Measurements from ENCODE around the gene LYPD5.

The LYPD5 gene

DNA sequence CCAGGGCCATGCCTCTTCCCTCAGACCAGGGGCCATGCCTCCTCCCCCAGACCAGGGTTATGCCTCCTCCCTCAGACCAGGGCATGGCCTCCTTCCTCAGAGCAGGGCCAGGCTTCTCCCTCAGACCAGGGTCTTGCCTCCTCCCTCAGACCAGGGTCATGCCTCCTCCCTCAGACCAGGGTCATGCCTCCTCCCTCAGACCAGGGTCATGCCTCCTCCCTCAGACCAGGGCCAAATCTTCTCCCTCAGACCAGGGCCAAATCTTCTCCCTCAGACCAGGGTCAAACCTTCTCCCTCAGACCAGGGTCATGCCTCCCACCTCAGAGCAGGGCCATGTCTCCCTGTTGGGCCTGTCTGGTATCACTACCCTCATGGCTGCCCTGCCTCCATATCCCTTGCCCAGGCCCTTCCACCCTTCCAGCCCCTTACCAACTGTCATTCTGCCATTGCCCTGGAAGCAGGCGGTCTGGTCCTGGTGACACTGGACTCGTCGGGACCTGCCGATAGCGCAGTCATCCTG lies 4.2 kb downstream of the LYPD5 start:
- no peaks in the 10 kb centered on the region for H3K9me3 ChIP-seq (ENCODE audit: insufficient read depth, low read length, severe bottlenecking)
- H3K4me1 ChIP-seq (ENCODE audit: insufficient read depth, low read length): no peaks in the 10 kb centered on the region
- H3K79me2 ChIP-seq (ENCODE audit: insufficient read depth, low read length): no peaks in the 10 kb centered on the region
- ATAC-seq (ENCODE audit: insufficient read depth, low read depth) (no peak), DNase-seq (no peak)
- TF ChIP-seq, protein P1, sequence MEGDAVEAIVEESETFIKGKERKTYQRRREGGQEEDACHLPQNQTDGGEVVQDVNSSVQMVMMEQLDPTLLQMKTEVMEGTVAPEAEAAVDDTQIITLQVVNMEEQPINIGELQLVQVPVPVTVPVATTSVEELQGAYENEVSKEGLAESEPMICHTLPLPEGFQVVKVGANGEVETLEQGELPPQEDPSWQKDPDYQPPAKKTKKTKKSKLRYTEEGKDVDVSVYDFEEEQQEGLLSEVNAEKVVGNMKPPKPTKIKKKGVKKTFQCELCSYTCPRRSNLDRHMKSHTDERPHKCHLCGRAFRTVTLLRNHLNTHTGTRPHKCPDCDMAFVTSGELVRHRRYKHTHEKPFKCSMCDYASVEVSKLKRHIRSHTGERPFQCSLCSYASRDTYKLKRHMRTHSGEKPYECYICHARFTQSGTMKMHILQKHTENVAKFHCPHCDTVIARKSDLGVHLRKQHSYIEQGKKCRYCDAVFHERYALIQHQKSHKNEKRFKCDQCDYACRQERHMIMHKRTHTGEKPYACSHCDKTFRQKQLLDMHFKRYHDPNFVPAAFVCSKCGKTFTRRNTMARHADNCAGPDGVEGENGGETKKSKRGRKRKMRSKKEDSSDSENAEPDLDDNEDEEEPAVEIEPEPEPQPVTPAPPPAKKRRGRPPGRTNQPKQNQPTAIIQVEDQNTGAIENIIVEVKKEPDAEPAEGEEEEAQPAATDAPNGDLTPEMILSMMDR (IDR thresholded peaks at IDR 0.05; ENCODE audit: borderline replicate concordance, extremely low read depth, low read length, poor library complexity, severe bottlenecking): no peak
- no peak for TF ChIP-seq EZH2 (IDR thresholded peaks at IDR 0.05; ENCODE audit: borderline replicate concordance, low read depth, low read length, severe bottlenecking)
- no peaks in the 10 kb centered on the region for H3K27me3 ChIP-seq (ENCODE audit: insufficient read depth, low read length, poor library complexity)
- no peak overlapping the region for H3K27ac ChIP-seq (ENCODE audit: low read length)
- no peaks in the 10 kb centered on the region for H3K36me3 ChIP-seq (ENCODE audit: insufficient read depth, low read length)
- H3K4me3 ChIP-seq (ENCODE audit: low read depth in 1 of 2, low read length in 2 of 2): no peak overlapping the region
- no peak overlapping the region for H3K4me2 ChIP-seq (ENCODE audit: insufficient read depth, low read length)
- H3K9ac ChIP-seq (ENCODE audit: low read depth, low read length): no peak overlapping the region
- no peak overlapping the region for H2AFZ ChIP-seq (ENCODE audit: low read depth, low read length)
- no peaks in the 10 kb centered on the region for H4K20me1 ChIP-seq (ENCODE audit: insufficient read depth, low read length)

DNA sequence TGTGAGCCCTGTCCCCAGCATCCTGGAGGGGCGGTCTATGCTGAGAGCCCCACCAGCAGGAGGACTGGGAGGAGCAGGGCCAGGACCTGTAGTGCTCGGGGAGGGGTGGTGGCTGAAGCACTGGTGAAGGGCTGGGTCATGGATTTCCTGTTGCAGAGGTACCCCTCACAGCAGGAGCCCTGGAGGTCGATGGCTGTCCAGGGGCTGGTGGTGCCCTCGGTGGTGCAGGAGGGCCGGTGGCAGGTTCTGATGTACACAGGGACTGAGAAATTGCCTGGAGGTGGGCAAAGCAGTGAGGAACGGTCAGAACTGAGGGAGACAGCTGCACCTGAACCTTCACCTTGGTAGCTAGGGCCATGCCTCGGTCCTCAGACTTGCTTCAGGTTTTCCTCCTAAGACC lies 4.7 kb downstream of the LYPD5 start:
- DNase-seq: no peak
- H3K4me2 ChIP-seq (ENCODE audit: insufficient read depth, low read length): no peak overlapping the region
- H3K36me3 ChIP-seq (ENCODE audit: insufficient read depth, low read length): no peaks in the 10 kb centered on the region
- H3K27ac ChIP-seq (ENCODE audit: low read length): no peak overlapping the region
- H3K27me3 ChIP-seq (ENCODE audit: insufficient read depth, low read length, poor library complexity): no peaks in the 10 kb centered on the region
- no peak overlapping the region for H2AFZ ChIP-seq (ENCODE audit: low read depth, low read length)
- no peak overlapping the region for H3K4me3 ChIP-seq (ENCODE audit: low read depth in 1 of 2, low read length in 2 of 2)
- no peak for TF ChIP-seq EZH2 (IDR thresholded peaks at IDR 0.05; ENCODE audit: borderline replicate concordance, low read depth, low read length, severe bottlenecking)
- TF ChIP-seq, protein P1 (IDR thresholded peaks at IDR 0.05; ENCODE audit: borderline replicate concordance, extremely low read depth, low read length, poor library complexity, severe bottlenecking): no peak
- no peak for ATAC-seq (ENCODE audit: insufficient read depth, low read depth)
- H3K9me3 ChIP-seq (ENCODE audit: insufficient read depth, low read length, severe bottlenecking): no peaks in the 10 kb centered on the region
- no peaks in the 10 kb centered on the region for H3K4me1 ChIP-seq (ENCODE audit: insufficient read depth, low read length)
- H4K20me1 ChIP-seq (ENCODE audit: insufficient read depth, low read length): no peaks in the 10 kb centered on the region
- H3K9ac ChIP-seq (ENCODE audit: low read depth, low read length): no peak overlapping the region
- H3K79me2 ChIP-seq (ENCODE audit: insufficient read depth, low read length): no peaks in the 10 kb centered on the region

DNA sequence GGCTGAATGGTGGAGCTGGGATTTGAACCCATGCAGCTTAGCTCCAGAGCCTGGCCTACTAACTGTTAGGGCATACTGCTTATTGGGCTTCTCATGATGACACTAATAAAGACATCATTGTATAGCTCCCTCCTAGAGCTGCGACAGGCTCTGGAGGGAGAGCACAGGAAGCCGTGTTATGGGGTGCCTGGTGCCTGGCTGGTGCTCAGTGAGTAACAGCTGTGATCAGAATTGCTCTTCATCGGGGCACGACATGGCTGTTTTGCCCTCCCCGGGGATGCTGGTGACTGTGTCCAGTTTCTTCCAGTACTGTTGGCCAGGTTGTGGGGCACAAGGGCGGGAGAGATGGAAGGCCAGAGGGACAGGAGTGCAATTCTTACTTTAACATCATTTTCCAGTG lies 5.1 kb downstream of the LYPD5 start:
- DNase-seq (no peak), ATAC-seq (ENCODE audit: insufficient read depth, low read depth) (no peak)
- TF ChIP-seq, protein P1 (IDR thresholded peaks at IDR 0.05; ENCODE audit: borderline replicate concordance, extremely low read depth, low read length, poor library complexity, severe bottlenecking): no peak
- TF ChIP-seq EZH2 (IDR thresholded peaks at IDR 0.05; ENCODE audit: borderline replicate concordance, low read depth, low read length, severe bottlenecking): no peak
- no peaks in the 10 kb centered on the region for H3K79me2 ChIP-seq (ENCODE audit: insufficient read depth, low read length)
- H3K36me3 ChIP-seq (ENCODE audit: insufficient read depth, low read length): no peaks in the 10 kb centered on the region
- no peak overlapping the region for H3K9ac ChIP-seq (ENCODE audit: low read depth, low read length)
- no peak overlapping the region for H3K4me2 ChIP-seq (ENCODE audit: insufficient read depth, low read length)
- no peak overlapping the region for H3K4me3 ChIP-seq (ENCODE audit: low read depth in 1 of 2, low read length in 2 of 2)
- H2AFZ ChIP-seq (ENCODE audit: low read depth, low read length): no peak overlapping the region
- no peak overlapping the region for H3K27ac ChIP-seq (ENCODE audit: low read length)
- H3K27me3 ChIP-seq (ENCODE audit: insufficient read depth, low read length, poor library complexity): no peaks in the 10 kb centered on the region
- H3K4me1 ChIP-seq (ENCODE audit: insufficient read depth, low read length): no peaks in the 10 kb centered on the region
- no peaks in the 10 kb centered on the region for H4K20me1 ChIP-seq (ENCODE audit: insufficient read depth, low read length)
- no peaks in the 10 kb centered on the region for H3K9me3 ChIP-seq (ENCODE audit: insufficient read depth, low read length, severe bottlenecking)

DNA sequence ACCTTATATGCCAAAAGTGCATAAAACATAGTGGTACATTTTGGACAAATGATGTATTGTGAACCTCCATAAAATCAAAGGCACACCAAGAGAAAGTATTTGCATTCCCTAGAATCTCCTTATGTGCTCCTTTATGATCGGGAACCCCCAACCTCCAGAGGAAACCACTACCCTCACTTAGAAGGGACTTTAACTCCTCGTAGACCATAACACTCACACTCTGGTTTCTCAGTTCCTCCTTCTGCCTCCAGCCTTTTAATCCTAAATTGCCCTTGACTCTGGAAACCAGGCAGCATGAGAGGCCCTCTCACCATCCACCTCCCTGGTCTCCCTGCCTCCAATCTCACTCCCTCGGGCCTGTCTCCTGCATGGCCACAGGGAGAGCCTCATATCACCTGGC lies 11.7 kb downstream of the LYPD5 start:
- TF ChIP-seq EZH2 (IDR thresholded peaks at IDR 0.05; ENCODE audit: borderline replicate concordance, low read depth, low read length, severe bottlenecking): no peak
- TF ChIP-seq, protein P1 (IDR thresholded peaks at IDR 0.05; ENCODE audit: borderline replicate concordance, extremely low read depth, low read length, poor library complexity, severe bottlenecking): no peak
- Histone ChIP-seq H3K27me3 (ENCODE audit: insufficient read depth, low read length, poor library complexity) (no peaks in the 10 kb centered on the region), H3K9ac (ENCODE audit: low read depth, low read length) (no peak overlapping the region)

More for the DNA sequence above, 11.7 kb downstream of the LYPD5 start:
- H3K9me3 ChIP-seq (ENCODE audit: insufficient read depth, low read length, severe bottlenecking): no peaks in the 10 kb centered on the region
- H3K36me3 ChIP-seq (ENCODE audit: insufficient read depth, low read length): no peaks in the 10 kb centered on the region
- H3K27ac ChIP-seq (ENCODE audit: low read length): no peak overlapping the region
- no peaks in the 10 kb centered on the region for H3K79me2 ChIP-seq (ENCODE audit: insufficient read depth, low read length)
- H3K4me2 ChIP-seq (ENCODE audit: insufficient read depth, low read length): no peak overlapping the region
- no peak overlapping the region for H2AFZ ChIP-seq (ENCODE audit: low read depth, low read length)
- no peak overlapping the region for H3K4me3 ChIP-seq (ENCODE audit: low read depth in 1 of 2, low read length in 2 of 2)
- no peak for ATAC-seq (ENCODE audit: insufficient read depth, low read depth)
- H4K20me1 ChIP-seq (ENCODE audit: insufficient read depth, low read length): no peaks in the 10 kb centered on the region
- no peak for DNase-seq
- no peaks in the 10 kb centered on the region for H3K4me1 ChIP-seq (ENCODE audit: insufficient read depth, low read length)

All from DND-41 (cell line).